Activated CD4-positive, alpha-beta T cell treated with anti-CD3 and anti-CD28 coated beads, Interleukin-2, amount 50 U/mL, for 16 hours (primary cell): Measurements from ENCODE around the gene ACOT2.
A peak's percentile ranks its signal among the peaks of the same experiment; 100 is the strongest.
"Not testable (repeated sequence)": the region's sequence is repeated elsewhere in the genome, so short reads cannot be mapped to it uniquely, and the experiment has no call there.

Experiments used
- DNase-seq: peaks from one replicate; pipeline ENCODE4 v3.0.0-alpha.2; 2020

Gene ACOT2

DNA sequence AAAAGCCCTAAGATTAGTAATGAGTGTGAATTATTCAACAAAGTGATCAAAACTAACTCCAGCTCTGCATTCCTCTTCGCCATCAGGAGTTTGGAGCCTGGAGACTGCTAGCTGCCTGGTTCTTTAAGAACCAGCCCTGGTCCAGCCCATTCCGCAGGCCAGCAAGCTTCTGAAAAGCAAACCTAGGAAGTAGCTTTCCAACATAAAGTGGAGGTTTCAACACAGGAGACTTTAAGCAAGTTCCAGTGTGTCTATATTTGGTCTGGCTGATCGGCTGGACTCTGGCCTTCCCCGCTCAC is 178 bp upstream of the ACOT2 start:
- not testable (repeated sequence) for DNase-seq

DNA sequence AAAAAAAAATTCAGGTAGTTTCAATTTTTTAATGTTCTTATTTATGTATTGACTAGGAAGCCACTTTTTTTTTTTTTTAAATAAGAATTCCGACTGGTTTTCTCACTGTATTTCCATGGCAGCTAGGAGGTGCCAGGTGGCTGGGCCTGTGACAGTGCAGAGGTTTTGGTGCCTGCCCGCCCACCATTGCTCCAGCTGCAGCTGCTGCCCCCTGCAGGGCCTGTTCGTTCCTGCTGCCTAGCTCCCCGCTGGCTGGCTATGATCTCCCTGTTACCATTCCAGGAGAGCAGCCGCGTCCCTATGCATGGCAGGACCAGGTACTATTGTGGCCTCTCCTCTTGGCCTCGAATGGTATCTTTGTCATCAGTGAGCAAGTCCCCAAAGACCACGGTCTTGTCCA is 1.9 kb downstream of the ACOT2 start:
- peak; percentile 63 for DNase-seq

DNA sequence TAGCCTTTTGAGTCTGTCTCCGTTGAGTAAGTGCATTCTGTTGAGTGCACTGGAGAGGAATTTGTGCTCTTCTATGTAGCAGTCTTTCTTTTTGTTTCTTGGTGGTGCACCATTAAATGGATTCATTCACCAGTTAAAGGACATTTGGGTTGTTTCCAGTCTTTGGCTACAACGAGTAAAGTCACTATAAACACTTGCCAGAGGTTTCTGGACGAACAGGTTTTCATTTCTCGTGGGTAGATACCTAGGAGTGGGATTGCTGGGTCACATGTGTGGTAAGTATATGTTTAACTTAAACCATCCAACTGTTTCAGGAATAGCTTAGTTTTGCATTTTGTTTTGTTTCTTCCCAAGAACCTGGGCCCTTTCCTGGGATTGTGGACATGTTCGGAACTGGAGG is 4.0 kb downstream of the ACOT2 start:
- DNase-seq: not testable (repeated sequence)

DNA sequence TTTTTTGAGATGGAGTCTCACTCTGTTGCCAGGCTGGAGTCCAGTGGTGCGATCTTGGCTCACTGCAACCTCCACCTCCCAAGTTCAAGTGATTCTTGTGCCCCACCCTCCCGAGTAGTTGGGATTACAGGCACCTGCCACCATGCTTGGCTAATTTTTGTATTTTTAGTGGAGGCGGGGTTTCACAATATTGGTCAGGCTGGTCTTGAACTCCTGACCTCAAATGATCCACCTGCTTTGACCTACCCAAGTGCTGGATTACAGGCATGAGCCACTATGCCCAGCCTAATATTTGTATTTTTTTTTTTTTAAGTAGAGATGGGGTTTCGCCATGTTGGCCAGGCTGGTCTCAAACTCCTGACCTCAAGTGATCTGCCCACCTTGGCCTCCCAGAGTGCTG is 4.7 kb downstream of the ACOT2 start:
- not testable (repeated sequence) for DNase-seq

DNA sequence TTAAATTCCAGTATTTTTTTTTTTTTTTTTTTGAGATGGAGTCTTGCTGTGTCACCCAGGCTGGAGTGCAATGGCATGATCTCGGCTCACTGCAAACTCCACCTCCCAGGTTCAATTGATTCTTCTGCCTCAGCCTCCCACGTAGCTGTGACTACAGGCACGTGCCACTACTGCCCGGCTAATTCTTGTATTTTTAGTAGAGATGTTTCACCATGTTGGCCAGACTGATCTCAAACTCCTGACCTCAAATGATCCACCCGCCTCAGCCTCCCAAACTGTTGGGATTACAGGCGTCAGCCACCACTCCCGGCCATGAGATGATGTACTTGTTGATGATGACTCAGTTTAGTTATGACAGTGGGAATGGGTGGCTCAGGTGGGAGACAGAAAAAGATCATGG is 5.2 kb downstream of the ACOT2 start:
- DNase-seq: not testable (repeated sequence)

GRCh38 chr14:73576391-73576790 is 7.4 kb downstream of the ACOT2 start:
- no peak for DNase-seq

- not testable (repeated sequence) for DNase-seq
Measured at GRCh38 chr14:73577214-73577613, 8.2 kb downstream of the ACOT2 start.

- not testable (repeated sequence) for DNase-seq
Measured at GRCh38 chr14:73582102-73582979, 13.3 kb downstream of the ACOT2 start.

GRCh38 chr14:73588695-73589094 is 19.7 kb downstream of the ACOT2 start:
- DNase-seq: no peak

- no peak for DNase-seq
Measured at GRCh38 chr14:73589116-73589515, 20.1 kb downstream of the ACOT2 start.

DNA sequence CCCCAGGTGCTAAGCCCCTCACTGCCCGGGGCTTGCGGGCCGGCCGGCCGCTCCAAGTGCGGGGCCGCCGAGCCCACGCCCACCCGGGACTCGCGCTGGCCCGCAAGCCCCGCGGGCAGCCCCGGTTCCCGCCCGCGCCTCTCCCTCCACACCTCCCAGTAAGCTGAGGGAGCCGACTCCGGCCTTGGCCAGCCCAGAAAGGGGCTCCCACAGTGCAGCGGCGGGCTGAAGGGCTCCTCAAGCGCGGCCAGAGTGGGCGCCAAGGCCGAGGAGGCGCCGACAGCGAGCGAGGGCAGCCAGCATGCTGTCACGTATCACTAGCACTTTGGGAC is 21.6 kb downstream of the ACOT2 start:
- not testable (repeated sequence) for DNase-seq

GRCh38 chr14:73591690-73592449 is 22.9 kb downstream of the ACOT2 start, which contains the start of gene ACOT4:
Gene ACOT4, plus strand, starts transcription at chr14:73591873. Its CDS starts 87 bp downstream, at chr14:73591960.
- peak; percentile 37 for DNase-seq

DNA sequence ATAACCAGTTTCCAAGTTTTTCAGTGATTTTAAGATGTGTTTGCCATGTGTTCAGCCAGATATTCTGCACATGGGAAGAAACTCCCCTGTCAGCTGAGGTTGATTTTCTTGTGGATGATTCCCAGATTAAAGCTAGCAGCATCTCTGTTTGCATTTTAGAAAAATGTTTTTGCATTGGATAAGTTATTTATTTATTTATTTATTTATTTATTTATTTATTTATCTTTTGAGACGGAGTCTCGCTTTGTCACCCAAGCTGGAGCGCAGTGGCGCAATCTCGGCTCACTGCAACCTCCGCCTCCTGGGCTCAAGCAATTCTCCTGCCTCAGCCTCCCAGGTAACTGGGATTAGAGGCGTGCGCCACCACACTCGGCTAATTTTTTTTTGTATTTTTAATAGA is 25.5 kb downstream of the ACOT2 start:
- no peak for DNase-seq

DNA sequence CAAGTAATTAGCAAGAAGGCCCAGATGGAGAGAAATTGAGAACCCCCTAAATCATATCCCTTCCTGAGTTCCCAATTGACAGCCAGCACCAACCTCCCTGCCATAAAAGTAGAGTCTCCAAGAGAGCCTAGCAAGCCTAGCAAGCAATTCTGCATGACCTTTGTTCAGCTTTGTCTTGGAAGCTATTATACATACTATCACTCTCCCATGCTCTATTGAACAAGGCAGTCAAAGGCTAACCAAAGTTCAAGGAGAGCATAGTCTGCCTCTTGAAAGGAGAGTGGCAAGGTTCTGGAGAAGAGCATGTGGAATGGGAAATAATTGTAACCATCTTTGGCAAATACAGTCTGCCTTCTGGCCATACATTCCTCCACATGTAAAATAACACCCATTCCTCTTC is 30.5 kb downstream of the ACOT2 start:
- DNase-seq: no peak

GRCh38 chr14:73602994-73603393 is 34.0 kb downstream of the ACOT2 start:
- no peak for DNase-seq

DNA sequence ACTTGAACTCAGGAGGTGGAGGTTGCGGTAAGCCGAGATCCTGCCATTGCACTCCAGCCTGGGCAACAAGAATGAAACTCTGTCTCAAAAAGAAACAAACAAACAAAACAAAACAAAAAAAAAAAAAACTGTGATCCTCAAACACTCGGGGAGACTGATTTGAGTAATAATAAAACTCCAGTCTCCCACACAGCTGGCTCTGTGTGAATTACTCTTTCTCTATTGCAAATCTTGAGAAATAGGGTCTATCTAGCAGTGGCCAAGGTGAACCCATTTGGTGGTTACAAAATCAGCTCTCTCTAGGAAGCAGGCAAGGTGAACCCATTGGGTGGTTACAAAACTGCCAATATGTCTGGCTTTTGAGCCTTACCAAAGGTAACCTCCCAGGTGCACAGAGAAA is 37.3 kb downstream of the ACOT2 start:
- DNase-seq: peak; percentile 46

GRCh38 chr14:73607241-73607640 is 38.2 kb downstream of the ACOT2 start:
- DNase-seq: no peak

GRCh38 chr14:73610687-73611086 is 41.7 kb downstream of the ACOT2 start:
- DNase-seq: no peak

- DNase-seq: peak; percentile 61
Measured at GRCh38 chr14:73612339-73613045, 43.5 kb downstream of the ACOT2 start, which contains the start of gene ACOT6. Gene ACOT6, plus strand, starts transcription at chr14:73612517. Its CDS starts 55 bp downstream, at chr14:73612572.

DNA sequence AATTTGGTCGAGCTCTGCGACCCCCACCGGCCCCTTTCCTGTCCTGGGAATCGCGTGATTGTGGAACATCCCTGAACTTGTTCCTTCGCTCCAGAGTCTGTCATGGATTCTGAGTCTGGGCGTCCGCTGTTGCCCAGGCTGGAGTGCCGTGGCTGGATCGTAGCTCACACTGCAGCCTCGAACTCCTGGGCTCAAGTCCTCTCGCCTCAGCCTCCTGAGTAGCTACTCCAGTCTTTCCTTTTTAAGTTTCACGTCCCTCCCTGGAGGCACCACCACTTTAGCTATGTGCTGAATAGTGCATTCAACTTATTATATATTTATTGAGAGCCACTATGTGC is 44.0 kb downstream of the ACOT2 start:
- DNase-seq: no peak

GRCh38 chr14:73613419-73613963 is 44.5 kb downstream of the ACOT2 start:
- DNase-seq: no peak

GRCh38 chr14:73616831-73617230 is 47.8 kb downstream of the ACOT2 start:
- DNase-seq: no peak

DNA sequence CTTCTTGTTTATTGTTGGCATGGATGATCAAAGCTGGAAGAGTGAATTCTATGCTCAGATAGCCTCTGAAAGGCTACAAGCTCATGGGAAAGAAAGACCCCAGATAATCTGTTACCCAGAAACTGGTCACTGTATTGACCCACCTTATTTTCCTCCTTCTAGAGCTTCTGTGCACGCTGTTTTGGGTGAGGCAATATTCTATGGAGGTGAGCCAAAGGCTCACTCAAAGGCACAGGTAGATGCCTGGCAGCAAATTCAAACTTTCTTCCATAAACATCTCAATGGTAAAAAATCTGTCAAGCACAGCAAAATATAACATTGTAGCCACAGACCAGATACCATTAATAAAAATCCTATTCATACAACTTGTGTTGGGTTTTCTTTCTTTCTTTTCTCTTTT is 50.5 kb downstream of the ACOT2 start:
- DNase-seq: no peak
